ENCODE results near the gene ZFX. TPM values are rescaled to one million over a fixed set of nuclear protein-coding genes. Genes with fewer than 3 reads are reported as not detected.

ZFX gene
- total RNA-seq, 1 experiment from 2014 or later = 63.9 TPM

GRCh38 chrX:24186483-24186882 lies 37.0 kb downstream of the ZFX start:
- DNase-seq (ENCODE audit: low spot score) = no peak
- ChIA-PET POLR2A (ENCODE audit: low non-redundant PET) (no interaction called here), CTCF (no interaction called here)
- H3K9me3 ChIP-seq (ENCODE audit: low read depth, low read length, poor library complexity, severe bottlenecking) = no peaks in the 10 kb centered on the region
- no TSS peak for BruUV-seq (replicated peaks)
- intact Hi-C loops (cut with micrococcal nuclease; ENCODE audit: unreplicated experiment) = no loop called here
- H3K36me3 ChIP-seq (ENCODE audit: insufficient read depth, low read length, poor library complexity, severe bottlenecking) = peaks cover 3% of the 10 kb centered on the region
- H3K27ac ChIP-seq (ENCODE audit: low read depth, low read length, poor library complexity, severe bottlenecking) = no peak overlapping the region
- no peak overlapping the region for H3K4me3 ChIP-seq (ENCODE audit: low read depth, low read length, poor library complexity, severe bottlenecking)
- no peaks in the 10 kb centered on the region for H3K4me1 ChIP-seq (ENCODE audit: insufficient read depth, low read length, poor library complexity, severe bottlenecking)
- TF ChIP-seq EZH2 (IDR thresholded peaks at IDR 0.05; ENCODE audit: borderline replicate concordance, low read depth, low read length, poor library complexity, severe bottlenecking) (no peak), CTCF (conservative IDR thresholded peaks at IDR 0.05; ENCODE audit: low read depth, low read length) (no peak)
- H3K27me3 ChIP-seq (replicated peaks; ENCODE audit: insufficient read depth, low read depth, low read length, poor library complexity) = no peaks in the 10 kb centered on the region

GRCh38 chrX:24186986-24187385 lies 37.5 kb downstream of the ZFX start:
- H3K9me3 ChIP-seq (ENCODE audit: low read depth, low read length, poor library complexity, severe bottlenecking) = no peaks in the 10 kb centered on the region
- ChIA-PET POLR2A (ENCODE audit: low non-redundant PET) (no interaction called here), CTCF (no interaction called here)
- peaks cover 3% of the 10 kb centered on the region for H3K36me3 ChIP-seq (ENCODE audit: insufficient read depth, low read length, poor library complexity, severe bottlenecking)
- TF ChIP-seq CTCF (conservative IDR thresholded peaks at IDR 0.05; ENCODE audit: low read depth, low read length) (no peak), EZH2 (IDR thresholded peaks at IDR 0.05; ENCODE audit: borderline replicate concordance, low read depth, low read length, poor library complexity, severe bottlenecking) (no peak)
- intact Hi-C loops (cut with micrococcal nuclease; ENCODE audit: unreplicated experiment) = no loop called here
- H3K4me3 ChIP-seq (ENCODE audit: low read depth, low read length, poor library complexity, severe bottlenecking) = no peak overlapping the region
- no peak overlapping the region for H3K27ac ChIP-seq (ENCODE audit: low read depth, low read length, poor library complexity, severe bottlenecking)
- H3K27me3 ChIP-seq (replicated peaks; ENCODE audit: insufficient read depth, low read depth, low read length, poor library complexity) = no peaks in the 10 kb centered on the region
- DNase-seq (ENCODE audit: low spot score) = no peak
- no peaks in the 10 kb centered on the region for H3K4me1 ChIP-seq (ENCODE audit: insufficient read depth, low read length, poor library complexity, severe bottlenecking)
- no TSS peak for BruUV-seq (replicated peaks)

GRCh38 chrX:24189490-24189889 lies 40.0 kb downstream of the ZFX start:
- H3K36me3 ChIP-seq (ENCODE audit: insufficient read depth, low read length, poor library complexity, severe bottlenecking) = peaks cover 3% of the 10 kb centered on the region
- TF ChIP-seq CTCF (conservative IDR thresholded peaks at IDR 0.05; ENCODE audit: low read depth, low read length) (no peak), EZH2 (IDR thresholded peaks at IDR 0.05; ENCODE audit: borderline replicate concordance, low read depth, low read length, poor library complexity, severe bottlenecking) (no peak)
- no peak overlapping the region for H3K4me3 ChIP-seq (ENCODE audit: low read depth, low read length, poor library complexity, severe bottlenecking)
- H3K4me1 ChIP-seq (ENCODE audit: insufficient read depth, low read length, poor library complexity, severe bottlenecking) = no peaks in the 10 kb centered on the region
- no peak for DNase-seq (ENCODE audit: low spot score)
- no peaks in the 10 kb centered on the region for H3K9me3 ChIP-seq (ENCODE audit: low read depth, low read length, poor library complexity, severe bottlenecking)
- no TSS peak for BruUV-seq (replicated peaks)
- intact Hi-C loops (cut with micrococcal nuclease; ENCODE audit: unreplicated experiment) = no loop called here
- no peak overlapping the region for H3K27ac ChIP-seq (ENCODE audit: low read depth, low read length, poor library complexity, severe bottlenecking)
- ChIA-PET CTCF (no interaction called here), POLR2A (ENCODE audit: low non-redundant PET) (no interaction called here)
- no peaks in the 10 kb centered on the region for H3K27me3 ChIP-seq (replicated peaks; ENCODE audit: insufficient read depth, low read depth, low read length, poor library complexity)
